Tongue (tissue), 2 donors: ENCODE measurements around the gene ATXN1. TPM values are rescaled to one million over a fixed set of nuclear protein-coding genes. Genes with fewer than 3 reads are reported as not detected.

ENCODE experiments used
- DNase-seq: peaks from one replicate; pipeline ENCODE4 v3.0.0-alpha.2; 2015
- total RNA-seq: library from RNA; depleted of rRNA; stranded (reverse); fragments of >200 nt; gene quantifications from one replicate; pipeline ENCODE4 v1.2.3, GENCODE V29; 2014

ATXN1 gene
- total RNA-seq, 1 donor from 2014 or later, result 52.0 TPM

DNA sequence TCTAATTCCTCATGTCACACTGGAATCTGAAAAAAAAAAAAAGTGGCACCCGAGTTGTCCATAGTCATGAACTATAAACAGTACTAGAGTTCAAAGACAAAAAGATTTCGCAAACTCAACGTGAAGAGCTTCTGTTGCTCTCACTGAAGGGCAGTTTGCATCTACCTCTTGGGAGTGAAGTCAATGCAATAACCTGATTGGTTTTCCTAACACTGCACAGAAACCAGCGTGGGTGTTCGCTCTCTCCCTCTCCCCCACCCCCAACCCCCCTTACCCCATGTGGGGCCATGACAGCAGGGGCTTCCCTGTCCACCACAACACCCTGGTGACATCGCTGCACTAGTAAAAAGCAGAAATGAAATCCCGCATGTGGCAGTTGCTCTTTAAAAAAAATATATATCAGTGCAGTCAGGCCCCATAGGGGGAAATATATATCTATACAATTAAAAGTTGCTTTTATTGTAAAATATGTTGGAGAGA is 456.0 kb downstream of the ATXN1 start:
- DNase-seq, result no peak

DNA sequence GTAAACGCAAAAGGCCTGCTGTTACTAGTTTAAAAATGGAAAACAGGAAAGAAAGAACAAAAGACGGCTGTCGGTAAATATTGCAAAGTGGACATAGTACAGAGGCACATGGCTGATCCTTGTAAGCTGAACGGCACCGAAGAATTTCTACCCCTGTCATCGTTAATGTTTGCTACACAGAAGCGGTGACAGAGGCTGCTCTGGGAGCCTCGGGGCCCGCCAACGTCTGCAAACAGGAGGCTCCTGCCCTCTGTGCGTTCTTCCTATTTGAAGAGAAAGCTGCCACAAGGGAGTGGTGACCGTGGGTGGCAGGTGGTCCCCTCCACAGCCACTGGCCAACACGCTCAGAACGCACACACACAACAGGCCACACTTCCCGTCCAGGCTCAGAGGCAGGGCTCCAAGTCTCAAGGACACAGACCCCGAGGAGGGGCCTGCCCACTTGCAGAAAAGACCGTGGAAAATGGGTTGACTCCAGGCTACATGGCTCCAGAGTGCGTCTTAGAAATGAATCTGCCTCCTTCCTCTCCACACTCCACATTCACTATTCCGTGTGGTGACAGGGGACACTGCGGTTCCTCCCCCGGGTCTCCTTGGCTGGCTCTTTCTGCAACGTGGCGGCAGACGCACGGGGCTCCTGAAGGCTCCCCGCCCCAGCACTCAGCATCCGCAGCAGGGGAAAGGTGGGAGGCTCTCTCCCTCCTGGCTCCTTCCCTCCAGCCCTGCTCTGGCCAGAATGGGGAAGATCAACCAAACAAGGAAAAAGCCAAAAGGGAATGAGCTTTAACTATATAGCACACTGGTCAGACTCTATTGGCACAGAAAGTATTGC is 458.3 kb downstream of the ATXN1 start:
- DNase-seq, result no peak

DNA sequence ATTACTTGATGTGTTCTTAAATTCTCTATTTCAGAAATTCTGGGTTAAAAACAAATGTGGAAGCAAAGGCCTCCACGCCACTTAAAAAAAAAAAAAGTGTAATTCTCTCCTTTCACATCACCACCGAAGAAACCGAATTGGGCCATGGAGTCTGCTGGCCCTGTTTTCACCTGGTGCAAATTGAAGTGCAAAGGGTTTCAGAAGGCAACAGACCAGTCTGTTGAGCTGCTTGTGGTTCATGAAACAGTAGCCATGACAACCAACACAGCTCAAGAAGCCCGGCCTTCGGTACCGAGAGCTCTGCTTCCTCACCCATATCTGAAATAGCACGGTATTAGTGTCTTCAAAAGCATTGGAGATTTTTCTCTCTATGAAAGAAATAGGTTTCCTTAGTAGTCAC is 459.7 kb downstream of the ATXN1 start:
- DNase-seq, result no peak

DNA sequence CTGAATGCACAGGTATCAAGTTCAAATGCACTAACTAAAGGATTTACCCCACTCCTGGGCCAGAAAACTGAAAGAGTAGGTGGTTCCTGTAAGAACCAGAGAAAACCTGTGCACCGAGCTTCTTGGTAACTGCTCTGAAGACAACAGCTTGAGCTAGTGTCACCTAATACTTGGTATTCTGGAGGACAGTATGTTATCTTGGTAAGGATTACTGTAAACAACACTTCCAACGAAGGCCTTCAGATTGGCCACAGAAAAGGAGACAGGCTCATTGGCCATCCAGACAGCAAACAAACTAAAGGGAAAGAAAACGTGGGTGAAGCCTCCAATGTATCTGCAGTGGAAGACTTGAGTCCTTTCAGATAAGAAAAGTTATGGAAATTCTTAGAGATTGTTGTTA is 461.4 kb downstream of the ATXN1 start:
- DNase-seq, result no peak

DNA sequence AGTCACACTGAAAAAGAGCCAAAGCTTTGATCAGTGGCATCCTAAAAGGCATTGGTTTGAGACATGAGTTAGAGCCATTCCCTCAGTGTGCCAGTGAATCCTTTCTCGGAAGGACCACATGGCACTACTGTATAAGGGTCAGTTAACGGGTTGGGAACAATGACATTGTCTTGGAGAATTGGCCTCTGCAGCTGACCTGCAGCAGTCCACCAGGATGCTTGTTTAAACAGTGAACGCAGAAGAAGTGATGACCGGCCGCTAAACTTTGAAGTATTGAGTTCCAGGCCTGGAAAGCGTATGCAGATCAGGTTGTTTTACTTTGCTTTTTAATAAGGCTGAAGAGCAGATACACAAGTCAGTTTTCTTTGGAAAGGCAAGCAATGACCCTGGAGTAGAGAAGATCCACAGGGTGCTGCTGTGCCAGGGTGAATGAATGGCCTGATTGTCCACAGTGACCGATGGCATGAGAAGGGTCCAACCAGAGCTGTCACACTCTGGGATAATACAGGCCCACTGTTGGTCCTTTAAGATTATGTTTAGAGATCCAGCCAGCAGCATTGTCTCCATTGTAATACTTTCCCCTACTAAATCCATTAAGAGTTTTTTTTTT is 465.1 kb downstream of the ATXN1 start:
- no peak for DNase-seq

DNA sequence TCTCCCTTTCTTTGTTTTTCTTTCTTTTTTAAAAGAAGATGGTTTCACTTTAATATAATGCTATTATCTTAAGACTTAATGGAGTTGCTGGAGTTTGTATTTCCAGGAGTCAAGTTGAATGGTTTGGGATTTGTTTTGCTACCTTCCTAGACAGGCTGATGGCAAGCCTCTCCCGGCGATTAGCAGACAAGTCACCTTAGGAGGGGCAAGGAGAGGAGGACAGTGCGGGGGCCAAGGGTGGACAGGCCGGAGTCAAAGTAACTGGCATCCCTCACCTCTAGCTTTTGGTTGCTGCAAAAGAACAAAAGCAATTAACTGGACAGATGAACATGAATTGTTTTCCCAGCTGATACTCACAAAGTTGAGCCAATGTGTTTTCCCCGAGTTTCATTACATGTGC is 465.8 kb downstream of the ATXN1 start:
- DNase-seq, result no peak

DNA sequence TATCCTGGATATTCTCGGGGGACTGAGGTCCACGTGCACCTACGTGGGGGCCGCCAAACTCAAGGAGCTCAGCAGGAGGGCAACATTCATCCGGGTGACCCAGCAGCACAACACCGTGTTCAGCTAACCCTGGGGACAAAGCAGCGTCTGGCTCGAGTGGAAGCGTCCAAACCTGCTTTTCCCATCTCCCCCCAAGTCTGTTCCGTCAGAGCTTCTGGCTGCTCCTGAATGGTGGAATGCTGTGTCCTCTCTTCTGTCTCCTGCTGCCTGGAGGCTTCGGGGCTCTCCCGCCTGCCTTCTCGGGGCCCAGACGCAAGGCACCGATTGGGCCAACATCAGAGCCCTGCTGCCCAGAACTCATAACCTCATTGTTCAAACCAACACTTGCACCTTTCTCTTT is 466.2 kb downstream of the ATXN1 start:
- no peak for DNase-seq

DNA sequence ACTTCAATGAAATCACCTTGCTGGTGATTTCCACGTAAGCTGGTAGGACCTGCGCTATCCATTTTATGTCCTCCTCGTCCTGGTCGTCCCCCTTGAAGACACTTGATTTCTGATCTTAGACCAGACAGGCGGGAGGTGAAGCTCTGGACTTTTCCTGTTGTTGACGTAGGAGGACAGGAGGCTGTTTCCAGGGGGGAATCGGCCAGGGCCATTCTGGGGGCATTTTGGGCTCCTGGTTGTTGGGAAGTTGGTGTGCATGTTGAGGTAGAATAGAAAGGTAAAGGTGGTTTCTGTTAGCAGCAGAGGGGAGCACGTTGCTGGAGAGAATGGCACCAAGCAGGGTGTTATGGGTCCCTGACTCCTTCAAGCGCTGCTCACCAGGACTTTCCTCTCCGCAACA is 466.9 kb downstream of the ATXN1 start:
- DNase-seq, result no peak

DNA sequence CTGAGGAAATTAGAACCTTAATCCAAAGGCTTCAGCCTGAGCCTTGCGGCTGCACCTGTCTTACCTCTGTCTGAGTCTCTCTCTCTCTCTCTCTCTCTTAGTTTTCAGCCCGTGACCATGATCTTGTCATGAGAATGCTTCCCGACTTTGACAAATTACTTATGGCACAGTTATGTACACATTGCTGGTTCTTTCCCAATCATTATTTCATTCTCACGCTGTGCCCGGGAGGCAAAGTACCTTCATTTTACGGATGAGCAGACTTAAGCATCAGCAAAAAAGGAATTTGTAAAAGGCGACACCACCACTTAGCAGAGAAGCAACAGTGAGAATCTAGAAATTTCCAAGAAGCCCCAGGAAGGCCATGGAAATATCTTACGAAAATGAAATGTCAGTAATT is 468.3 kb downstream of the ATXN1 start:
- no peak for DNase-seq

DNA sequence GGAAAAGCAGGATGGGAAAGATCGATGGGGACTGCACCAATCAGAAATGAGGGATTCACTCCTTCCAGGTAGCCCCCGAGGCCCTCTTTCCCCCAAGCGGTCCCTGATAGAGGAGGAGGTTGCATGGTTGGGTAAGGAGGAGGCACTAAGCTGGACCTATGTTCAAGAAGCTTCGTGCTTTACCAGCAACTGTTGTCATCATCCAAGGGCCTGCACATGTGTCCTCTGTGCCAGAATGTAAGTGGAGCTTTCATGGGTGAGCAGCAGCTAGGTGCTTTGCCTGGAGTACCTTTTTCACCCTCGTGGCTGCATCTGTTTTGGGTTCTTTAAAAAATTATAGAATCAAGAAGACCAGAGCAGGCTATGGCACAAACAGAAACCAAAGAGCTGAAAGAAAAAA is 468.8 kb downstream of the ATXN1 start:
- DNase-seq, result no peak

DNA sequence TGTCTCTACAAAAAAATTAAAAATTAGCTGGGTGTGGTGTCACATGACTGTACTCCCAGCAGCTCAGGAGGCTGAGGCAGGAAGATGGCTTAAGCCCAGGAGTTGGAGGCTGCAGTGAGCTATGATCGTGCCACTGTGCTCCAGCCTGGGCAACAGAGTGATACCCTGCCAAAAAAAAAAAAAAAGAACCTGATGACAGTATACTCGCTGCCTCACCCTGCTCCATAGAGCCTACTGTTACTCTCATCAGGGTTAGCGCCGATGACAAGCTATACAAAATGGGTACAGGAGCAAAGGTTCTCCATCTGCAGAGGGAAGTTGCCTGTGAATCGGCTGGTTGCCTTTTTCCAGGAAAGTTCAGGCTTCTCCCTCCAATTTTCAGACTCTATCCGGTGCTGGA is 469.5 kb downstream of the ATXN1 start:
- no peak for DNase-seq

DNA sequence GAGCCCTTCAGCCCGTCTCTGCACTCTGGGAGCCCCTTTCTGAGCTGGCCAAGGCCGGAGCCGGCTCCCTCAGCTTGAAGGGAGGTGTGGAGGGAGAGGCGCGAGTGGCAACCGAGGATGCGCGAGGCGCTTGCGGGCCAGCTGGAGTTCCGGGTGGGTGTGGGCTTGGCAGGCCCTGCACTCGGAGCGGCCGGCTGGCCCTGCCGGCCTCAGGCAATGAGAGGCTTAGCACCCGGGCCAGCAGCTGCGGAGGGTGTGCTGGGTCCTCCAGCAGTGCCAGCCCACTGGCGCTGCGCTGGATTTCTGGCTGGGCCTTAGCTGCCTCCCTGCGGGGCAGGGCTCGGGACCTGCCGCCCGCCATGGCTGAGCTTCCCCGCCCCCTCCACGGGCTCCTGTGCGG is 473.1 kb downstream of the ATXN1 start:
- no peak for DNase-seq

DNA sequence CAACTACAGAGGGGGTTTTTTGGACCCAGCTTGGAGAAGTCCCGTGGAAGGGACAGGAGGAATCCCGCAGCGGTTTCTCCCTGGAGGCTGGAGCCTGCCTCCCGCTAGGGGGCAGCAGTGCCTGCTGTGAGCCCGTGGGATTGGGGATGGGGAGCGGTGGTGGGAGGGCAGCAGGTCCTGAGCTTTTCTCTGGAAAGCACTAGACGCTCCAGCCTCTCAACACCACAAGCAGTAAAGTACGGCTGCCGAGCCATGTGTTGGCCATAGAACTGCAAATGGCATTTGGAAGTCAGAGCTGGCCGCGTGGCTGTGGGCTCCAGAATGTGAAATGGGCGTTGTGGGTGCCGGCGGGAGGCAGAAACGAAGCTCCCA is 475.1 kb downstream of the ATXN1 start:
- peak; percentile 53 for DNase-seq

DNA sequence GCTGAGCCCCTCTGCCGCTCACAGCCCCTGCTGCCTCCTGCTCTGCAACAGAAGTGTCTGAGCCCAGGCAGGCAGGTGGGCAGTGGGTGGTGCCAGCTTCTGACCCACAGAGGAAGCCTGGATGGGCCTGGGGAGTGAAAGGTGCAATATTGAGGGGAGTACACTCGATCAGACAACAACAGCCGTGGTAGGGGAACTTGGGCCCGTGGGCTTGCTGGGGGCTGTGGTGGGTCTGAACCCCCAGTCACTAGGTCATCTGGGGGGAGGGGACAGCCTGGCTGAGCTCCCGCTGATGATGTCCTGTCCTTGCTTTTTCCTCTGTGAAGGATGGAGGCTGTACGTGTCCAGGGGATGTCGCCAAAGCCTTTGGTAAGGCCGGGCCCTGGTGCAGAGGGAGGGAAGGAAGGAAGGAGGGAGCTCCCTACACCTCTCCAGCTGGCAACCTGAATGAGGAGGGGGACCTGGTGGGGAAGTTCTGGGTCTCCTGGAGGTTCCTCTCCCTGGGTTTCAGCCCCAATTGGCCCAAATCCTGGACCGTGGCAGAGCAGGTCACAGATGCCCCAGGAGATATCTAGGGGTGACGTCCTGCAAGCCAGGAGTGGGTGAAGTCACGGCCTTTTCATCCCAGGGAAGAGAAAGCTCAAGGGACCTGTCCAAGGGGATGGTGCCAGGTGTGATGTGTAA is 475.7 kb downstream of the ATXN1 start:
- no peak for DNase-seq

DNA sequence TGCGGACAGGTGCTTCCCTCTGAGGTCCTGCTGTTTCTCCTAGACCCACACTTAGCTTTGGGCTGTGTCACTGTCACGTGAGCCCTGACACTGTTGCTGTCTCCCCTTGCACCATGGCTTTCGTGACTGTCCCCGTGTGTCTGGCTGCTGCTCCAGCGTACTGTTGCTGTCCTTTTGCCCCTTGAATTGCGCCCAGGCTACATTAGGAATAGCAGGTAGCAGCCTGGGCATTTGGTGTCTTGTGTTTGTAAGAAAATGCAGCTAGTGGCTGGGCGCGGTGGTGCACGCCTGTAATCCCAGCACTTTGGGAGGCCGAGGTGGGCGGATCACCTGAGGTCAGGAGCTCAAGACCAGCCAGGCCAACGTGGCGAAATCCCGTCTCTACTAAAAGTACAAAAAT is 476.8 kb downstream of the ATXN1 start:
- no peak for DNase-seq

DNA sequence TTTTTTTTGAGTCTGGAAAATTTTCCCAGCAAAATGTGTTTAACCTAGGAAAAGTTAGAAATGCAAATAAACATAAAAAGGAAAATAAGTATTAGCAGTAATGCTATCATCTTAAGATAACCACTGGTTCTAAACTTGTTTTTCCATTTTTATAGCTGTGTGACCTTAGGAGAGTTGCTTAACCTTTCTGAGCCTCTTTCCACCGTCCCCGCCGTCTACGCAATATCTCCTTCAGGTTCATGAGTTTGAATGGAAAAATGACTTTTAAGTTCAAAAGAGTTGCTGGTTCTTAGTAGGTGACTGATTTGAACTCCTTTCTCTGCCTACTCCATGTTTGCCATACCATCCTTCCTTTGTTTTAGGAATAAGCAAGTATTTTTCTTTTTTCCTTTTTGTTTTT is 478.9 kb downstream of the ATXN1 start:
- no peak for DNase-seq

DNA sequence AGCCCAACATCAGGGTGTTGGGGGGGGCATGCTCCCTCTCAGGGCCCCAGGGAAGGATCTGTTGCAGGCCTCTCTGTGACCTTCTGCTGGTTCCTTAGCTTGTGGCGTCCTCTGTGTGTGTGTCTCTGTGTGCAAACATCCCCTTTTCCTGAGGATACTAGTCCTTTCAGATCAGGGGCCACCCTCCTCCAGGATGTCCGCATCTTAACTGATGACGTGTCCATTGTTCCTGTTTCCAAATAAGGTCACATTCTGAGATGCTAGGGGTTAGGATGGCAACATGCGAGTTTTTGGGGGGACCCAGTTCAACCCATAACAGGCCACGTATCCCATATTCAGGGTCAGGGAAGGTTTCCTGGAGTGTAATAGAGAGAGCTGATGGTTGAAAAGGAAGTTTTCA is 482.0 kb downstream of the ATXN1 start:
- DNase-seq, result no peak

DNA sequence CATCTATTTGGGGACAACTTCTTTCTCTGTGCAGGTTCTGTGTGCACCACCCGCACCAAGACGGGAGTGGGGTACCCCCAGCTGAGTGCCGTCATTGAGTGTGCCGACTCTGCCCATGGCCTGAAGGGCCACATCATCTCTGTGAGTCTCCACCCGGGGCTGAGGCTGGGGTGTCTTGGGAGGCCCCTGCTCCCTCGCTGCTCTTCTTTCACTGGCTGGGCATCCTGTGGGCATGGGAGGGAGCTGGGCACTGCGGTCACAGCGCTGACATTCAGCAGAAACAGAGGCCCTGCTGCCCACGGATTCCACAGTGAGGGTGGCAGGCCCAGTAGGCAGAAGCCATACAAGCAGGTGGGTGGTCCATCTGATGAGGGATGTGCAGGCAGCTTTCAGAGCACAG is 482.5 kb downstream of the ATXN1 start:
- DNase-seq, result no peak

DNA sequence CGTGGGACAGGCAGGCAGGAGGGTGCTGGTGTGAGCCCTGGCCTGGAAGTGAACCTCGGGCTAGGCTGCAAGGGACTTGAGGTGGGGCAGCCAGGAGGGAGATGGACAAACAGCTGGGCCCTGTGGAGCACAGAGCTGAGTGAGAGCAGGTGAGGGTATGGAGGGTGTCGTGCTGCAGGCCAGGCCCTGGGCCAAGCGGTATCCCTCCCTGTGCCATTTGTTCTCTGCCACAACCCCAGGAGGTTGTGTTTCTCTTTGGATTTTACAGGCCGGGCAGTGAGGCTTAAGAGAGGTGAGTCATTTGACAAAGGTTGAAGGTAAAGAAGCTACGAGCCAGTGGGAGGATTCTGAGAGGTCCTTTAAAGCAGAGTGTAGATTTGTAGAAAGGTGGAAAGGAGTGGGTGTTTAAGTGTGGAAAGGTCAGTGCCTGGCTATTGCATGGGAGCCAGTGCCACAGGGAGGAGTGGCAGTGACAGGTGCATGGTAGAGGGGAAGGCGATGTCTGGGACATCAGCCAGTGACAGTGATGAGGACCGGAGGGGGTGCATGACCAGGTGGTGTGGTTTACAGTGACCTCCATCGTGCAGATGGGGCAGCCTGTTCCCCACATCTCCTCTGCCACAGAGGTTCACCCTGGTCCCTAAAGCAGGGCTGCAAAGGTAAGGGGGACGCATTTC is 483.1 kb downstream of the ATXN1 start:
- DNase-seq, result peak; percentile 81

DNA sequence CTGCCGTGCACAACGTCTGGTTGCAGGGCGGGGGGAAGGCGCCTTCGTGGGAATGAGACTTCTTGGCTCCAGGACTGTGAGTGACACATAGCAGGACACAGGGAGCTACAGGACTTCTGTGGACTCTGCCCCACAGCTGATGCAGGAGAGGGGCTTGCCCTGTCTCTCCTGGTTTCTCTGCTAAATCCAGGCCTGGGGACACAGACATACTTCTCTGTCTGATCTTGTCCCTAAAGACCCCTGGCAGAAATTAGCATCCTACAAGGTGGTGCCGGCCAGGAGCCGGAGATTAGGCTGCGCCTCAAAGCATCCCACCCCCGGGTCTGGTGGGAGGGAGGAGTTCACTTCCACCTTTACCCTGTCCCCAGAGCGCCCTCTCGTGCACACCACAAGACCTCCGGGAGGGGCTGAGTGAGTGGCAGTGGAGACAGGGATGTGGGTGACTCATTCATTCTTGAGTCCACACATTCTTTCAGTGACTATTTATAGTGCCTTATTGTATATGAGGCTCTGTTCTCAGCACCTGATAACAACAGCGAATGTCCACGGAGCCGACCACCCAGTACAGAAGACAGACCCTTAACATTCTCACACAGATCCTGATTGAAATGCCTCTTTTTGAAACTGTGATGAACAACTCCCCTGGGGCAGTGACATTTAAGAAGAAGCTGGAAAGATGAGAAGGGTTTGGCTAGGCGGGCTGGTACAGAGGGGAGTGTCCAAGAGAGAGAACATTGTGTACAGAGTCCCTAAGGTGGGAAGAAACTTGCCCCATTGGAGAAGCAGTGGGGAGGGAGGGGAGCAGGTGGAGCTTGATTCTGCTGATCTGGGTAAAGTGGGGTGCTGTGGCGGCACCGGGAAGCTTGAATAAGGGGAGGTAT is 483.9 kb downstream of the ATXN1 start:
- peak; percentile 83 for DNase-seq

DNA sequence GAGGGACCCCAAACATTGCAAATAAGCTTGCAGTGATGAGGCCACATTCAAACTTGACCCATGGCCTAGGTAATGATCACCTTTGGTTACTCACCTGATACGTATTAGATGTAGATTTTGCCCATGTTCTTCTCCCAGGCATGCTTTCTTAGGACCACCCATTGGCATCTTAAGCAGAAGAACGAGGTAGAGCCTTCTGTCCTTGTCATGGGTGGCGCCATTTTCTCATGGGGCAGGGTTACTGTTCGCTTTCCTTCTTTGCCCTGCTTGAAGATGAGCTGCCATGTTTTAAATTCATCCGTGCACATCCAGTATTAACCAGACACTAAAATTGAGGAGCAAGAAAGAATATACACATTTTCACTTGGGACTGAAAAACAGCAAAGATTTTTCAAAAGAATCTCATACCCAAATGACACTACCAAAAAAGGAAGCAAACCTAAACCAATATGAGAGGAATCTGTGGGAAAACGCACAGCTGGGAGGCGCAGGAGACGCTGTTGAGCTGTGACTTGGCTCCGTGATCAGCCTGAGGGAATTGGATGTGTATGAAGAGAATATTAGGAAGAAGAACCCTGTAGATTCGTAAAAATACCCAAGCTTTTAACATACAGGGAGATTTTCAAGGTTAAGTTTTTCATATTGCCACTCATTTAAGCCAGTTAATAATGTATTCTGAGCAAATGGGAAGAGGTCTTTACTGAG is 486.2 kb downstream of the ATXN1 start:
- peak; percentile 37 for DNase-seq
